SK-N-MC (cell line): ENCODE measurements around the gene OR7G1.

Experiments
- EZH2 ChIP-seq: fragments of 200-600 bp; sonication (generic); IDR thresholded peaks from one replicate; pipeline ENCODE4 v1.6.1; 2017; ENCODE audit warnings: antibody characterized with exemption
- POLR2AphosphoS5 ChIP-seq: IDR thresholded peaks from 2 replicates; pipeline ENCODE4 v1.6.1; 2012; ENCODE audit warnings: mild to moderate bottlenecking, low read depth, low read length, borderline replicate concordance

- TF ChIP-seq EZH2 (no peak), POLR2AphosphoS5 (no peak)
These were observed 40.0 kb upstream of the OR7G1 start for GRCh38 chr19:9155591-9155990.
